K562 (cell line): ENCODE data around the gene CACNG3. TPM values are rescaled to one million over a fixed set of nuclear protein-coding genes. Genes with fewer than 3 reads are reported as not detected.

ENCODE experiments used
- CCAR2 ChIP-seq: fragments of 200-400 bp; formaldehyde crosslinking; IDR thresholded peaks from 2 replicates; pipeline ENCODE4 v1.6.1; 2017; ENCODE audit warnings: mild to moderate bottlenecking, low read depth, low read length
- FOXK2 ChIP-seq, 2 experiments: fragments of 450-650 bp; IDR thresholded peaks in 1 of 2; conservative IDR thresholded peaks in 1 of 2; 2 replicates each; pipeline ENCODE4 v1.6.1; 2016; ENCODE audit warnings: low read depth in 2 of 2, mild to moderate bottlenecking in 1 of 2
- GTF2B ChIP-seq: IDR thresholded peaks from 2 replicates; pipeline ENCODE4 v1.6.1; 2011; ENCODE audit not compliant: insufficient read length; ENCODE audit errors: extremely low read depth
- IRF9 ChIP-seq: fragments of 450-650 bp; IDR thresholded peaks from 2 replicates; pipeline ENCODE4 v1.6.1; 2016; ENCODE audit warnings: missing biosample characterization, missing genetic modification characterization
- KAT2B ChIP-seq: IDR thresholded peaks from one replicate; pipeline ENCODE4 v1.6.1; 2012; ENCODE audit warnings: low read depth, mild to moderate bottlenecking, control low read depth, inconsistent platforms, low read length, moderate library complexity
- MTA3 ChIP-seq: fragments of 450-650 bp; formaldehyde crosslinking; IDR thresholded peaks from 2 replicates; pipeline ENCODE4 v1.6.1; 2017; ENCODE audit warnings: mild to moderate bottlenecking, borderline replicate concordance
- NFRKB ChIP-seq: fragments of 450-650 bp; IDR thresholded peaks from 2 replicates; pipeline ENCODE4 v1.6.1; 2016; ENCODE audit warnings: low read depth
- NR2C2 ChIP-seq, 2 experiments: fragments of 200-800 bp in 1 of 2; sonication (Bioruptor generic) in 1 of 2; sonication (generic) in 1 of 2; formaldehyde crosslinking in 1 of 2; IDR thresholded peaks; 2 replicates each; pipeline versions ENCODE4 v1.6.1 to v1.8.0; 2016 to 2022; ENCODE audit warnings: mild to moderate bottlenecking in 1 of 2, missing compliant biosample characterization in 1 of 2, missing genetic modification characterization in 1 of 2, missing genetic modification reagents in 1 of 2
- PCBP1 ChIP-seq: fragments of 200-400 bp; formaldehyde crosslinking; IDR thresholded peaks from 2 replicates; pipeline ENCODE4 v1.6.1; 2018; ENCODE audit warnings: mild to moderate bottlenecking, low read depth, low read length; ENCODE audit not compliant: poor library complexity, severe bottlenecking
- PRPF4 ChIP-seq: fragments of 200-400 bp; formaldehyde crosslinking; IDR thresholded peaks from one replicate; pipeline ENCODE4 v1.6.1; 2017; ENCODE audit warnings: low read length, low read depth, mild to moderate bottlenecking; ENCODE audit not compliant: insufficient read depth, poor library complexity, severe bottlenecking
- SMC3 ChIP-seq: conservative IDR thresholded peaks from 2 replicates; pipeline ENCODE4 v1.6.1; 2011; ENCODE audit warnings: low read depth, low read length, improper control_type of control experiment; ENCODE audit not compliant: insufficient read depth
- TSHZ1 ChIP-seq: fragments of 250-450 bp; sonication (Bioruptor Pico); IDR thresholded peaks from 2 replicates; pipeline ENCODE4 v1.4.0; 2020; ENCODE audit warnings: mild to moderate bottlenecking, moderate library complexity
- ZFP1 ChIP-seq: fragments of 450-650 bp; formaldehyde crosslinking; IDR thresholded peaks from 2 replicates; pipeline ENCODE4 v1.4.0; 2020; ENCODE audit warnings: mild to moderate bottlenecking, mixed read lengths
- ZKSCAN3 ChIP-seq: fragments of 250-450 bp; sonication (Bioruptor Pico); IDR thresholded peaks from 2 replicates; pipeline ENCODE4 v1.4.0; 2020
- ZNF316 ChIP-seq: fragments of 450-650 bp; IDR thresholded peaks from 2 replicates; pipeline ENCODE4 v1.6.1; 2016
- ZNF398 ChIP-seq: fragments of 250-450 bp; sonication (Bioruptor Pico); IDR thresholded peaks from 2 replicates; pipeline ENCODE4 v1.8.0; 2021; ENCODE audit warnings: moderate library complexity, mild to moderate bottlenecking, inconsistent platforms
- ZNF707 ChIP-seq: fragments of 250-450 bp; sonication (Bioruptor Pico); conservative IDR thresholded peaks from 2 replicates; pipeline ENCODE4 v1.8.0; 2022; ENCODE audit warnings: inconsistent platforms, mild to moderate bottlenecking, moderate library complexity
- polyA plus RNA-seq, 8 experiments: library from polyadenylated mRNA; depleted of rRNA in 4 of 8; stranded (reverse) in 5 of 8; unstranded in 3 of 8; fragments of >200 nt; fragmentation: Nextera tagmentation in 2 of 8; fragmentation: Illumina TruSeq in 1 of 8; extraction: Ambion mirVana in 2 of 8; extraction: Trizol in 1 of 8; gene quantifications; 2 replicates each; pipeline versions ENCODE4 v1.2.1 to v1.2.3, GENCODE V29; 2011 to 2014; ENCODE audit warnings: inconsistent platforms in 1 of 8, missing spikeins in 1 of 8
- total RNA-seq, 7 experiments: library from RNA; depleted of rRNA in 6 of 7; stranded (reverse); fragments of >200 nt in 6 of 7; fragmentation: Illumina TruSeq in 2 of 7; extraction: Trizol in 2 of 7; gene quantifications; 2 replicates each; pipeline versions ENCODE4 v1.2.1 to v1.2.3, GENCODE V29; 2011 to 2021; ENCODE audit warnings: low replicate concordance in 1 of 7
- TF ChIP-seq, protein P1 (sequence below), 2 experiments: fragments of 450-650 bp in 1 of 2; sonication (generic) in 1 of 2; formaldehyde crosslinking in 1 of 2; IDR thresholded peaks in 1 of 2; conservative IDR thresholded peaks in 1 of 2; 2 replicates each; pipeline versions ENCODE4 v1.6.1 to v1.8.1; 2016 to 2023; ENCODE audit warnings: mild to moderate bottlenecking in 2 of 2, moderate library complexity in 2 of 2, inconsistent platforms in 1 of 2, missing genetic modification reagents in 1 of 2

Gene CACNG3
- total and polyA plus RNA-seq, 9 of the 15 experiments (the other 6 are each of a cell fraction or from before 2014, with no cell fraction given), result not detected

DNA sequence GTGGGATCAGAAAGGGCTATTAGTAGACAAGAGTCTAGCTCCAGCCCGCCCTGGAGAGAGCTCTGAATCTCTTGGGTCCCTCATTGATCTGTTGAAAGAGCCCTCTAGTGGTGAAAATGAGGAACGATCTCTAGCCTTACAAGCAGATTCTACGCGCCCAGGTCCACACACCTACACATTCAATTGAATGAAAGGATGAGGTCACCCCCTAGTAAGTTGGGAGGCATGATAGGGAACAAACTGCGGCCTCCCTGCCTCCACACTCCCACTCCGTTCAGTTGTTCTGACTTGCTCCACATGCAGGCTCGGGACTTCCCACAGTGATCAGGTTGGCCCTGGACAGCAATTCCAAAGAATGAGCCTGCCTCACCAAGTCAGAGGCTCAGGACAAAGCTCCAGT lies 2.9 kb upstream of the CACNG3 start (continued):
- TF ChIP-seq ZNF398 (CRISPR knock-in tag), result no peak
- peak; percentile 60 for TF ChIP-seq SMC3
- no peak for TF ChIP-seq ZKSCAN3 (CRISPR knock-in tag)
- no peak for TF ChIP-seq KAT2B
- no peak for TF ChIP-seq ZFP1 (CRISPR knock-in tag)
- no peak for TF ChIP-seq ZNF707 (CRISPR knock-in tag)
- TF ChIP-seq, protein P1, sequence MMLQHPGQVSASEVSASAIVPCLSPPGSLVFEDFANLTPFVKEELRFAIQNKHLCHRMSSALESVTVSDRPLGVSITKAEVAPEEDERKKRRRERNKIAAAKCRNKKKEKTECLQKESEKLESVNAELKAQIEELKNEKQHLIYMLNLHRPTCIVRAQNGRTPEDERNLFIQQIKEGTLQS (IDR thresholded peaks at IDR 0.05), result peak; percentile 31; the same call in 1 of the 2 replicates
- TF ChIP-seq, protein P1 (CRISPR knock-in tag; conservative IDR thresholded peaks at IDR 0.05), result no peak
- TF ChIP-seq TSHZ1 (CRISPR knock-in tag), result no peak
- TF ChIP-seq ZNF316, result no peak
- no peak for TF ChIP-seq IRF9 (tag)
- no peak for TF ChIP-seq NR2C2 (CRISPR knock-in tag; IDR thresholded peaks at IDR 0.05)
- TF ChIP-seq NR2C2 (tag; IDR thresholded peaks at IDR 0.05), result no peak
- no peak for TF ChIP-seq CCAR2
- no peak for TF ChIP-seq NFRKB
- TF ChIP-seq MTA3, result no peak
- TF ChIP-seq FOXK2 (conservative IDR thresholded peaks at IDR 0.05 in 1 of 2, IDR thresholded peaks at IDR 0.05 in 1 of 2; ENCODE audit: low read depth in 2 of 2), result 0 out of 4 replicates have a peak, but pooled peaks of 1 of the 2 experiments have one; percentile 38
- no peak for TF ChIP-seq GTF2B
- no peak for TF ChIP-seq PCBP1
- no peak for TF ChIP-seq PRPF4
